ENCODE measurements around the gene FILIP1.

FILIP1 gene

DNA sequence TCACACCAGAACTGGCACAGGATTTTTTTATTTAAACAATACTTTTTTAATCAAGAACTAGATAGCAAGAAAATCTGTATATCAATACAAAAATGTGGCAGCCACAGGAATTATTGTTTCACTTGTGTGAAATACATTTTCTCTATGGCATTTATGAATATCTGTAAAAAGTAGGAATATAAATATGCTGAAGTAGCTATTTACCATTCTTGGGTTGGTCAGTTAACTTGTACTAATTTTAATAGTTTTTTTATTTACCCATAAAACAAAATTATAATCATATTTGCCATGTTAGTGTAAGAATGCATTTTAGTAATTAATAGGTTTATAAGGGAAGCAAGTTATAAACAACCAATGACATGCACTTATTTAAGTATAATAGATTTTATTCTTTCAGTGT, 177.6 kb downstream of the FILIP1 start:
- no peak overlapping the region for H3K4me3 ChIP-seq (ENCODE audit: low read length)
- TF ChIP-seq ZNF274 (IDR thresholded peaks at IDR 0.05; ENCODE audit: low read depth, low read length), result no peak

DNA sequence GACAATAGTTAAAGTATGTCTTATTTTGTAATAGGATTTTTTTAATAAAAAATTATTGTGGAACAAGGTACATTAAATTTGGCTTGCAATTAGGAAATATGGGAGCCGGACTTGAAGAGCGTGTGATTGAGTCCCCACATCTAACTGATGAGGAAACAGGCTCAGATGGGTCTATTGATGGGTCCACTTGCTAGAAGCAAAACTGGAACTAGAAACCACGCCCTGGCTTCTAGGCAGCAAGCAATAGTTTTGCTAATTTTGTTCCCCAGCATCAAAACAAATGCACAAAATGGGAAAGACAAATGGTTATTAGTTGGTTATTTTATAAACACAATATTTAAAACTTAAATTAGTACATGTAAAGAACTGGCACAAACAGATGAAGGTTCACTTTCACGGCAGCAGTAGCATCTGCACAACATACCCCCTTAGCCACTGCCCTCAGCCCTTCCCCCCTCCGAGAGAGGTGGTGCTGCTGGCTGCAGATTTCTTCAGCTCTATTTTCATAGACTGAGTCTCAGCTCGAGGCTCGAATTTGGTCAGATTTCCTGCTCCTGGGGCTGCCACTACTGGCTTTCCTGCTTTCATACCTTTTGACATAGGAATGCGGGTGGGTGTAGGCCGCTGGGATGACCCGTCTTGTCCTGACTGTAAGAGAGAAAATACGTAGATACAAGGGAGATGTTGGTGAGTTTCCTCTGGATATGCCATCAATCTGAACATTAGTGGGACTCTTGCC, 185.2 kb downstream of the FILIP1 start:
- no peak overlapping the region for H3K4me3 ChIP-seq (ENCODE audit: low read length)
- no peak for TF ChIP-seq ZNF274 (IDR thresholded peaks at IDR 0.05; ENCODE audit: low read depth, low read length)

DNA sequence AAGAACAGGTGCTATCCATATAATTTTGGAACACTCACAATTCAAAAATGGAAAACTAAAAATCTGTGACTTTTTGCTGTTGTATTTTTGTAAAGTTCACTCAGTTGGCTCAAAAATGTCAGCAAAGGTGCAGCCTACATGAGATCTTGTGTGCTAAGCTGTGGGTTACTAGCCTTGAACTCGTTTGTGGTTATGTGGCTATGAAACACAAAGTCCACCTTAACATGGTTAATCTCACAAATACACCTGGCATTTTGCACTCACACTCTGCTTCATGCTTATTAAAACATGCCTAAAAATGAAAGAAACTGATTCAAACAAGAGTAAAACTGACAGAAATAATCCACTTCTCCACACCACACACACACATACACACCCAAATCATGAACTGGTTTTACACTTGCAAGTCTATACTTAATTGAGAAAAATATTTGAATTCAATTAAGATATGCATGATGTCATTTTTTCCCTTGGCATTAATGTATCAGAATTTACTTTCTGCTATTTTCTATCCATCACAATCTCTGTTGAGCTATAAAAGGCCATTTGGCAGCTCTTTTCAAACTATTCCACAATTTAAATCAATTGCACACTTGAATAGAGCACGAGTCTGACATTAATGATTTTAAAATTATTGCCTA, 186.1 kb downstream of the FILIP1 start:
- no peak for TF ChIP-seq ZNF274 (IDR thresholded peaks at IDR 0.05; ENCODE audit: low read depth, low read length)
- no peak overlapping the region for H3K4me3 ChIP-seq (ENCODE audit: low read length)

DNA sequence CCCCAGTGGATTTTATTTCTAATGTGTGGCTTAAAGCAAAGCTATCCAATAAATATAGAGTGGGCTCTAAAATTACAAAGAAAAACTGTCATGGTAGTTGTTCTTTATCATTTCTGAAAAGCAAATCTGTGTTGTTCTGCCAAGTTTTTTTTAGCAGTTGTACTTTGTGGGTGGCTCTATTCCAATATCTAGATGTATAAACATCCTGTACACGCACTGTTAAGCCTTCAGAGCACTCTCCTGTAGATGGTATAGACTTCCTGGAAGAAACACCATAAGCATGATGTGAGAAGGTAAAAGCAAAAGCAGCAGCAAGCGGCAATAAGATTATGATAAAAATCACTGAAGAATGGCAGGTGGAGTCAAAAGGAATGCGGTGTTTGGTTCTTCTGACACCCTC, 187.5 kb downstream of the FILIP1 start:
- no peak for TF ChIP-seq ZNF274 (IDR thresholded peaks at IDR 0.05; ENCODE audit: low read depth, low read length)

DNA sequence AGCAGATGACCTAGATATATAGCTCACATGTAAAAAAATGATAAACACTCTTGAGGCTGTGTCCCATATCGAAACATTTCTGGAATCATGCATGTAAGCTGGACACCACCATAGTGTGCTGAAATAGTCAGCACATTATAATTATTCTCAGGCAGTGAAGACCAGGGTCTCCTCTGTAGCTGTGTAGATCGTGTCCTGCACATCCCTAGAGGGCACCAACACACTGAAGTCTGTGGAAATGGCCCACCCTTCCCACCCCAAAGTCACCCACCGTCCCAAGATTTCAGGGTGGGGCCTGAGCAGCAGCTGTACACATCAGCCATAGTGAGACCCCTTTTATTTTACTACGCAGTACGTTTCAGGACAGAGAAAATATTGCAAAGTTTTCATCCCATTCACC, 188.0 kb downstream of the FILIP1 start:
- no peak for TF ChIP-seq ZNF274 (IDR thresholded peaks at IDR 0.05; ENCODE audit: low read depth, low read length)
- no peak overlapping the region for H3K4me3 ChIP-seq (ENCODE audit: low read length)

More for the DNA sequence above, 187.5 kb downstream of the FILIP1 start:
- no peak overlapping the region for H3K4me3 ChIP-seq (ENCODE audit: low read length)

DNA sequence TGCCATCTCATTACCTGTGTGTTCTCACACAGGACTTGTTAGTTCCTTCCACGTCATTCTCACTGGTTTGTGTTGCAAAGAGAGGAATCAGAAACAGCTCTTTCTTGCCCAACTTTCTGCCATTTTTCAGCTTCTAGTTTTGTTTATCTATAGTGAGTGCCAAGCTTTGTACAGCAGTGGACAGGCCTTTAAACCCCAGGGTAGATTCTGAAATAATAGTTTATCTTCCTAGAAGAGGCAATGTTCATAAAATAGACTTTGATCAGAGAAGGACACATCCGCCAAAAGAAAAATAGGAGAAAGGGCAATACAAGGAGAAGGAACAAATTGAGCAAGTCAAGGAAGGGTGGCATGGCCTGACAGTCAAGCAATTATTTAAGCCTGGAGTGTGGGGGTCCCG, 191.3 kb downstream of the FILIP1 start:
- H3K4me3 ChIP-seq (ENCODE audit: low read length), result no peak overlapping the region
- no peak for TF ChIP-seq ZNF274 (IDR thresholded peaks at IDR 0.05; ENCODE audit: low read depth, low read length)

DNA sequence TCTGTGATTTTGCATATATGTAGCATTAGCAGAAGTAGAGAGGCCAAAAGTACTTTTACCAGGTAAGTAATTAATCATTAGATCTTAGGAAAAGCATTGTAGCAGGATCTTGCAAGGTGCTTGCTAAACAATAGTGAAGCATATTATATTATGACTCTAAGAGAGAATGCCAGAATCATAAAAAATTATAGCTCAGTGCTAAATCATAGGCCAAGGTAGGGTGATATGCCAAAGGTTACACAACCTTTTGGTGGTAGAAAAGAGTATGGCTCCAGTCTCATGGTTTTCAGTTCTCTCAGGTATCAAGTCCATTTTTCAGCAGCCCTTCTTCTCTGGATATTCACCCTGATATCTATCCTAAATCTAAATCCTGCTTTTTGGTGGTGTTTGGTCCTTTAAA, 192.1 kb downstream of the FILIP1 start:
- TF ChIP-seq ZNF274 (IDR thresholded peaks at IDR 0.05; ENCODE audit: low read depth, low read length), result no peak

DNA sequence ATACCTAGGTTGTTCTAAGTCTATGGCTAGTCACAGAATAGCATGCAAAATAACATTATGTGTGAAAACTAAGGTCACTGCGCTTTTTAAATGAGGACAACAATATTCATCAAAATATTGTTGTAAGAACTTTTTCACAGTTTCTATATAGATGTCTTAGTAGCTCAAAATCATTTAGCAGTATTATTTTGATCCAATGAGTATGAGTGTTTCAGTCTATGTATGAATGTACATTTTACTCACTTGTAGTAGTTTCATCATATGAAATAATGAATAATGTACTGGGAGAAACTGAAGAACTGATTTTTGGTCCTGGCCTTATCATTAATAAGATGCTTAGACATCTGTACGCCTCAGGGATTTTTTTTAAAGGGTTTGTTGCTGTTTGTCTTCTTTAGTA, 192.5 kb downstream of the FILIP1 start:
- no peak for TF ChIP-seq ZNF274 (IDR thresholded peaks at IDR 0.05; ENCODE audit: low read depth, low read length)
- H3K4me3 ChIP-seq (ENCODE audit: low read length), result no peak overlapping the region

More for the DNA sequence above, 192.1 kb downstream of the FILIP1 start:
- H3K4me3 ChIP-seq (ENCODE audit: low read length), result no peak overlapping the region

DNA sequence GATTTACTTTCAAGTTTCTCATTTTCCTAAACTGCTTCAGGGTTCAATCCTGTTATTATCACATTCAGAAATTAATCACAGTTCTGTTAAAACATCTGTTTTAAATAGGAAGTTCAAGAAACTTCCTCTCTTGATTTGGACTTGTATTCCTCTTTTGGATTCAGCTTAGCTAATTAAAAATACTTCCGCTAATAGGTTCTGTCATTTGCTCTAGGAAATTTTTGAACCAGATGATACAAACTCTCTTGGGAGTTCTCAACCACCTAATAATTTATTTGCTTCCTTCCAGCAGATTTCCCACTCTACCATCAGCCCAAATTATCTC, 193.1 kb downstream of the FILIP1 start:
- no peak for TF ChIP-seq ZNF274 (IDR thresholded peaks at IDR 0.05; ENCODE audit: low read depth, low read length)
- no peak overlapping the region for H3K4me3 ChIP-seq (ENCODE audit: low read length)

DNA sequence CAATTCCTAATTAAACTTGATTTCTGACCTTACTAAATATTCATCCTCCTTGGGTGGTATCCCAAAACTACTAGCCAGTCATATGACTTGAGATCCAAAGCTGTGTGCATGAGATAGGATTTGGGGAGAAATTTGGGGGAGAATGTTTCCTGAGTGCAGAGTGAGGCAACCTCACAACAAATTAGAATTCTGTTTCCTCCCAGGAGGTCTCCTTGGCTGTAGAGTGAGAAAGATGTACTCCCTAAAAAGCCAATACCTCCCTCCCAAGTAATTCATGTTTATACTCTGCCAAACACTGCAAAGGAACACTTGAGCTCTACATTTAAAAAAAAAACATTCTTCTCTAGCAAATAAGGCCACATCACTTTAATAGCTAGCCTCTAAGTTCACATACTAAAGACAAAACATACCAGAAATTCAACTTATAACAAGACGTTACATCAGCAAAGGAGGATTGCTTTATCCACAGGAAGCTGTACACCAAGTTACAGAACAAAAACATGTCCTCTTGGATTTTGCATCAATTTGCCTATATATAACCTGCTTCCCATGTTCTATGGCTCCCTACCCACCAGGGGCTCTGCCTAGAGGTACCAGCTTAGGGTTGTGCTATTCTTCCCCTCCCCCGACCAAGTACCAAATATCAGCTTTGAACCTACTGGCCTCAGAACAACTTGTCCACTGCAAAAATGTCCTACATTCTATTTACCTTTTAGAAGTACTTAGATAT, 193.6 kb downstream of the FILIP1 start:
- H3K4me3 ChIP-seq (ENCODE audit: low read length), result no peak overlapping the region
- no peak for TF ChIP-seq ZNF274 (IDR thresholded peaks at IDR 0.05; ENCODE audit: low read depth, low read length)

DNA sequence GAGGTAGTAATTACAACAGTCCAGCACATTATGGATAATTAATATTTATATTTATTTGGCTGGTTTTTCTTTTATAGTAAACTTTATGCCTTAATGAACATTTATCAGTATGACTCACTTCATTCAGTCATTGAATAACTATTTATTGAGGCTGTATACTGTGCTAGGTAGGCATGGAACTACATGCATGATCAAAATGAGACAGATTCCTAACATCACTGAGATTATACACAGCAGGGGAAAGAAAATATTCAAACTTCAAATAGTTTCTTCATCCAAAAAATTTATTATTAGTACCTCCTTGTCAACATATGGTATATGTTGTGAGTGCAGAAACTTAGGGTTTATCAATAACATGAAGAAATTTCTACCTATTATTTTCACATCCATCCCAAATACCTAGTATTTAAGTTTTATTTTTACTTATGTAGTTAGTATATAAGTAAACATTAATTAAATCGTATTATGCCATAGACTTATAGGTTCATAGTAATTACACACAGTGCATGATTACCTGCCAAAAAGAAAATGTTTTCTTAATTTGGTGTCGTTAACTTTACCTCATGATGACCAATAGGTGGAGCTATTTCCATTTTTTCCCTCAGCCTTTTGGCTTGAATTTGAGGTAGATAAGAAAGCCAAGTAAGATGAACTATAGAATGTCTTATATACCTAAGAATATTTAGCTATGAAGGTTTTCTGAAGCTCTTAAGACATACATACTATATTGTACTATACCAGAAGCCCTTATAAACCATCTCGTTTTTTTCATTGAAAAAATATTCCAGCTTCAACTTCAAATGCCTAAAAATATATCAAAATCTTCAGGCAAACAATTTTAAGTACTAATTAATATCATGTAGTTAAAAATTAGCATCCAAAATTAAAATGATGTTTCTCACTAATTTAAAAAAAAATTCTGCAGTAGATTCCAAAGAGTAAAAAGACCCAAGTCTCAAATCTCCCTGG, 196.5 kb downstream of the FILIP1 start:
- no peak for TF ChIP-seq ZNF274 (IDR thresholded peaks at IDR 0.05; ENCODE audit: low read depth, low read length)
- H3K4me3 ChIP-seq (ENCODE audit: low read length), result no peak overlapping the region

DNA sequence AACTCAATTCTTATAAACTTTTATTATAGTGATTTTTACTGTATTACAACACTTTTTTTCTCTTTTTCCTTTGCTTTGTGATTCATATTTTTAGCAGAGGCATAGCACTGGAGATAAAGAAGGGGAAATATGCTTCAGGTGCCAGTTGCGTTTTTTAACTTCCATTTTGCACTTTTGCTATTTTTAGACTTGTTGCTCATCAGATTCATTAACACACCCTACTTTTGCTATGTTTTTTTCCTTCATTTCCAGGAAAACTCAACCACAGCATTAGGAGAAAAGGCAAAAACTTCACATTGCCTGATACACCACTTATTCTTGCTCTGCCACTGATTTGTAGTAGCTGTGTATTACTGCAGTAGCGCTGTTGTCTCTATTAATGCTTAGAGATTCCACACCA, 201.0 kb downstream of the FILIP1 start:
- no peak for TF ChIP-seq ZNF274 (IDR thresholded peaks at IDR 0.05; ENCODE audit: low read depth, low read length)

DNA sequence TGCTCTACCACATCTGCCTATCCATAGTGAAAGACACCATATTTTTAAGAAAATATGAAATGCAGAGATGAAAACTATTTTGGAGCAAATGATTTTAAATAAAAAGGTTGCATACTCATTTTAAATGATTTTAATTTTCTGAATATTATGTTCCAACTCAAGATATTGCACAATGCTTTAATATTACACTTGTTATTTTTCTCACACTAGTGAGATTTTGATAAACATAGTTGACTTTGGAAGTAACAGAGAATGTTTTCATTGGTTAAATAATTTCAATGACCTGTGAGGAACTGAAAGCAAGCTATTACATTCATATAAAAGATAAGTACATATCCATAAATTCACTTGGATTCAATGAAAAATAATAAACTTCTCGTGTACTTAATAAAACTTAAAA, 201.9 kb downstream of the FILIP1 start:
- H3K4me3 ChIP-seq (ENCODE audit: low read length), result no peak overlapping the region
- no peak for TF ChIP-seq ZNF274 (IDR thresholded peaks at IDR 0.05; ENCODE audit: low read depth, low read length)

More for the DNA sequence above, 201.0 kb downstream of the FILIP1 start:
- H3K4me3 ChIP-seq (ENCODE audit: low read length), result no peak overlapping the region

DNA sequence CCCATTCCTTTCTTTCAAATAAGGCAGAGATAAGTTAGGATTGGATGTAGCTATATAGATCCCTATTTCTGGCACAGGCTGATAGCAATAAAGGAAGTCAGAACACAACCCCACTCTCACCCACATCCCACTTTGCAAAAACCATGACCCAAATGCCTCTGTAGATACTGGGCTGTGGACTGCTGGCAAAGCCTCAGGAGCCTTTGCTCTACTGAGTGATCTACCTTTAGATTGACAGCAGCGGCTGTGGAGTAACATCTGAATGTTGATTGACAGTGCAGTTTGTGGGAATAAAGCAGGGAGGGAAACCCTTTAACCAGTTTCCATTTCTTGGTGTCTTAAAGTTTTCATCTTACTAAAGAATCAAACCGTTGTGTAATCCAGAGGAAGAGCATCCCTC, 202.3 kb downstream of the FILIP1 start:
- TF ChIP-seq ZNF274 (IDR thresholded peaks at IDR 0.05; ENCODE audit: low read depth, low read length), result no peak

More for the DNA sequence above, 202.3 kb downstream of the FILIP1 start:
- no peak overlapping the region for H3K4me3 ChIP-seq (ENCODE audit: low read length)
